22Rv1 (cell line): Measurements from ENCODE around the gene SPIRE2.
"Not testable (repeated sequence)": the region's sequence is repeated elsewhere in the genome, so short reads cannot be mapped to it uniquely, and the experiment has no call there.

Experiments used
- H3K27ac ChIP-seq: fragments of 450-650 bp; 2 replicates; pipeline ENCODE4 v1.5.1; 2017
- CTCF ChIP-seq: fragments of 450-650 bp; IDR thresholded peaks from 2 replicates; pipeline ENCODE4 v1.5.1; 2017; ENCODE audit warnings: mild to moderate bottlenecking
- ZFX ChIP-seq: fragments of 450-650 bp; IDR thresholded peaks from 2 replicates; pipeline ENCODE4 v1.6.1; 2017; ENCODE audit warnings: antibody characterized with exemption, borderline replicate concordance

SPIRE2 gene

GRCh38 chr16:89786474-89787364 is 41.6 kb upstream of the SPIRE2 start:
- H3K27ac ChIP-seq: no peak overlapping the region
- TF ChIP-seq CTCF: no peak
- TF ChIP-seq ZFX: no peak

- no peak overlapping the region for H3K27ac ChIP-seq
- no peak for TF ChIP-seq ZFX
- no peak for TF ChIP-seq CTCF
These were observed 40.9 kb upstream of the SPIRE2 start for GRCh38 chr16:89787365-89787805.

- H3K27ac ChIP-seq: no peak overlapping the region
- TF ChIP-seq CTCF: no peak
- no peak for TF ChIP-seq ZFX
These were observed 36.8 kb upstream of the SPIRE2 start for GRCh38 chr16:89791278-89791995.

- not testable (repeated sequence) for H3K27ac ChIP-seq
- peak; percentile 66 for TF ChIP-seq CTCF
These were observed 35.2 kb upstream of the SPIRE2 start for GRCh38 chr16:89793092-89793491.

GRCh38 chr16:89793955-89794354 is 34.3 kb upstream of the SPIRE2 start:
- no peak overlapping the region for H3K27ac ChIP-seq

GRCh38 chr16:89795676-89796075 is 32.6 kb upstream of the SPIRE2 start:
- no peak for TF ChIP-seq ZFX
- TF ChIP-seq CTCF: no peak
- no peak overlapping the region for H3K27ac ChIP-seq

More at GRCh38 chr16:89793955-89794354, 34.3 kb upstream of the SPIRE2 start:
- TF ChIP-seq CTCF: no peak
- TF ChIP-seq ZFX: no peak

GRCh38 chr16:89796104-89796503 is 32.2 kb upstream of the SPIRE2 start:
- TF ChIP-seq CTCF (no peak), ZFX (no peak)
- no peak overlapping the region for H3K27ac ChIP-seq
